Calu3 (cell line): Measurements from ENCODE around the gene C10orf53. TPM values are rescaled to one million over a fixed set of nuclear protein-coding genes. Genes with fewer than 3 reads are reported as not detected.
A peak's percentile ranks its signal among the peaks of the same experiment; 100 is the strongest.

Source experiments
- BruUV-seq: library from RNA; stranded (reverse); fragments of 400-500 nt; replicated peaks from 2 replicates; lab custom pipeline; 2021; lab: Mats Ljungman, UMichigan
- CTCF ChIA-PET: fragments of 300-600 bp; sonication (Branson Sonifier 250); formaldehyde crosslinking; loops from one replicate; lab custom pipeline; 2022; ENCODE audit warnings: antibody characterized with exemption; lab: Charles Lee
- DNase-seq: peaks from one replicate; pipeline ENCODE4 v3.0.0; 2022
- H3K27ac Mint-ChIP-seq: one replicate; pipeline ENCODE4 v1.8.0; 2022; ENCODE audit warnings: mixed read lengths; ENCODE audit not compliant: unreplicated experiment
- H3K27me3 Mint-ChIP-seq: one replicate; pipeline ENCODE4 v1.8.0; 2022; ENCODE audit warnings: mixed read lengths; ENCODE audit not compliant: unreplicated experiment
- H3K36me3 Mint-ChIP-seq: one replicate; pipeline ENCODE4 v1.8.0; 2022; ENCODE audit warnings: mild to moderate bottlenecking, moderate library complexity, mixed read lengths; ENCODE audit not compliant: insufficient read depth, unreplicated experiment
- H3K4me1 Mint-ChIP-seq: one replicate; pipeline ENCODE4 v1.8.0; 2022; ENCODE audit warnings: mild to moderate bottlenecking, low read depth, mixed read lengths; ENCODE audit not compliant: unreplicated experiment
- H3K4me3 Mint-ChIP-seq: one replicate; pipeline ENCODE4 v1.8.0; 2022; ENCODE audit warnings: mild to moderate bottlenecking, low read depth, moderate library complexity, mixed read lengths; ENCODE audit not compliant: unreplicated experiment
- H3K9me3 Mint-ChIP-seq: one replicate; pipeline ENCODE4 v1.8.0; 2022; ENCODE audit warnings: low read depth, mixed read lengths; ENCODE audit not compliant: unreplicated experiment
- CTCF ChIP-seq: fragments of 200-600 bp; IDR thresholded peaks from one replicate; pipeline ENCODE4 v1.8.0; 2022; ENCODE audit warnings: antibody characterized with exemption; ENCODE audit not compliant: unreplicated experiment
- intact Hi-C: fragments of 100-400 bp; cut with micrococcal nuclease; formaldehyde crosslinking; loops from one replicate; pipeline ENCODE4 v1.10.0; 2022; ENCODE audit not compliant: unreplicated experiment
- total RNA-seq: library from RNA; stranded (reverse); gene quantifications from 2 replicates; pipeline ENCODE4 v1.2.3, GENCODE V29; 2022

Gene C10orf53
- total RNA-seq, 1 experiment from 2014 or later, result not detected

GRCh38 chr10:49734676-49735075 is 55.2 kb downstream of the C10orf53 start:
- DNase-seq, result peak; percentile 23
- Mint-ChIP-seq H3K27me3 (peaks cover 25% of the 10 kb centered on the region), H3K4me1 (no peaks in the 10 kb centered on the region), H3K36me3 (no peaks in the 10 kb centered on the region), H3K9me3 (no peaks in the 10 kb centered on the region), H3K4me3 (no peak overlapping the region), H3K27ac (no peak overlapping the region)
- intact Hi-C loops, result no loop called here
- no peak for TF ChIP-seq CTCF
- no TSS peak for BruUV-seq
- CTCF ChIA-PET, result no interaction called here

DNA sequence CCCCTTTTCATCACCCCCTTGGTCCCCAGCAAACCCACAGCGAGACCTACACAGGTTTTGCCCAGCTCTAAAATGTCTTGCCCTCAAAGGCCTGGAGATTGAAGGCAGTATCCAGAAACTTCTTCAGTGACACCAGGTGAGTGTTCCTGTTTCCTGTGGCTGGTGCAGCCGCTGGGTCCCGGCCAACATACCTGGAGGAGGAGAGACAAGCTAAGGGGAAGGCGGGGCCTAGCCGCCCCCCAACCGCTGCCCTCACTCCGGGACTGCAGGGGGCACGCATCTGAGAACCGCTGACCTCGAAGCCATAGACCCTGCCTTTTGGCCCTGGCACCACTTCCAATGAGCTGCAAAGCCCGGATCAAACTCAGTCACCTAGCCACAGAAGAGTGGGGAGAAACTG is 55.7 kb downstream of the C10orf53 start:
- H3K27ac Mint-ChIP-seq, result no peak overlapping the region
- no peak for TF ChIP-seq CTCF
- no peaks in the 10 kb centered on the region for H3K9me3 Mint-ChIP-seq
- peaks cover 20% of the 10 kb centered on the region for H3K27me3 Mint-ChIP-seq
- DNase-seq, result no peak
- CTCF ChIA-PET, result interaction anchor here (0.5 kb wide), 1 partner anchor 57 kb away, joined by 3 read pairs; no protein-coding TSS in a partner anchor
- H3K36me3 Mint-ChIP-seq, result no peaks in the 10 kb centered on the region
- BruUV-seq, result no TSS peak
- H3K4me1 Mint-ChIP-seq, result no peaks in the 10 kb centered on the region
- intact Hi-C loops, result no loop called here
- no peak overlapping the region for H3K4me3 Mint-ChIP-seq

DNA sequence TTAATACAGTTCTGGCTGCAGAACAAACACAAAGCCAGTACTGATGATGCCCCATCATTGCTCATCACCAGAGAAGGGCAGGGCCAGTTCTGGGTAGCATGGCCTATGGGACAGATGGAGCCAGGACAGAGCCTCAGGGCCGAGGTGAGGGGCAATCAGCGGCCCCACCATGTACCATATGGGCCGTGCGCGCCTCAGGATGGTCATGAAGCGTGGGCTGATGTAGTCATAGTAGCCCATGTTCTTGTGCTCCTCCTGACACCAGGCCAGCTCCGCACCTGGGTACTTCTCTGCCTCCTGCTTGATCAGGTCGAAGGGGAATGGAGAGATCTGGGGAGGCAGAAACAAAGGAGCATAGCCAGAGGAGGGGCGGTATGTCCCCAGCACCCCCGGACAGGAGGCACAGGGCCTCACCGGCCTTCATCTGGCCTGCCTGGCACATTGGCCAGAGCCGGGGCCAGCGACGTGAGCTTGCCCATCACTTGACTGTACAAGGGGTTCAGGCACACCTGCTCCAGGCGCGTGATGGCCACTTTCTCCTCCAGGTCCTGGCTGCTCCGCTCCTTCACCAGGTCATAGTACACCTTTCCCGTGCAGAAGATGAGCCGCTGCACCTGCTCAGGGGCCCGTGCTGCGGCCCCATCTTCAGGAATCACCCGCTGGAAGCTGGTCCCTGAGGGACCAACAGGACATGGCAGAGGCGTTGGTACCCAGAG is 56.6 kb downstream of the C10orf53 start:
- no peak overlapping the region for H3K27ac Mint-ChIP-seq
- BruUV-seq, result no TSS peak
- no peaks in the 10 kb centered on the region for H3K9me3 Mint-ChIP-seq
- H3K4me1 Mint-ChIP-seq, result no peaks in the 10 kb centered on the region
- no peaks in the 10 kb centered on the region for H3K36me3 Mint-ChIP-seq
- peaks cover 13% of the 10 kb centered on the region for H3K27me3 Mint-ChIP-seq
- no peak for DNase-seq
- intact Hi-C loops, result no loop called here
- CTCF ChIA-PET, result no interaction called here
- TF ChIP-seq CTCF, result no peak
- no peak overlapping the region for H3K4me3 Mint-ChIP-seq

GRCh38 chr10:49736564-49737113 is 57.2 kb downstream of the C10orf53 start:
- Mint-ChIP-seq H3K4me3 (no peak overlapping the region), H3K4me1 (no peaks in the 10 kb centered on the region), H3K27me3 (peaks cover 13% of the 10 kb centered on the region), H3K36me3 (no peaks in the 10 kb centered on the region), H3K9me3 (no peaks in the 10 kb centered on the region), H3K27ac (no peak overlapping the region)
- intact Hi-C loops, result no loop called here
- no peak for DNase-seq
- BruUV-seq, result no TSS peak
- CTCF ChIA-PET, result no interaction called here
- TF ChIP-seq CTCF, result no peak
